ENCODE measurements around the gene NEURL2. TPM values are rescaled to one million over a fixed set of nuclear protein-coding genes. Genes with fewer than 3 reads are reported as not detected.

The NEURL2 gene
- polyA plus RNA-seq, 3 donors, result 0.14 to 1.1 TPM; not detected in 1

DNA sequence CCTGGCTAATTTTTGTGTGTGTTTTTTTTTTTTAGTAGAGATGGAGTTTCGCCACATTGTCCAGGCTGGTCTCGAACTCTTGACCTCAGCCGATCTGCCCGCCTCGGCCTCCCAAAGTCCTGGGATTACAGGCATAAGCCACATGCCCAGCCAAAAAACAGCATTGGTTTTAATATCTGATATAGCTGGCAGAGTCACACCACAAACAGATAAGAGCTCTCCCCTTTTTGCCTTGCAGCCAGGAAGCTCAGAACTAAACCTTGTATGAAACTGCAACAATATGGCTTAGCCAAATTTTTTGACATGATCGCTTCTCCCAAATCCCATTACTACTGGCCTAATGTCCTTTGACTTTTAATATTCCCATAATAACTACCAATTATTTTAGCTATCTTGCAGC is 38.7 kb downstream of the NEURL2 start:
- Mint-ChIP-seq H3K27ac (no peak overlapping the region), H3K27me3 (ENCODE audit: low read depth in 3 of 3) (peaks cover 0 to 2% (median 1%) of the 10 kb centered on the region in 3 donors), H3K4me1 (peaks cover 18% of the 10 kb centered on the region), H3K36me3 (peaks cover 50 to 76% of the 10 kb centered on the region in 2 donors), H3K9me3 (no peaks in the 10 kb centered on the region), H3K4me3 (no peak overlapping the region)
- intact Hi-C loops (cut with micrococcal nuclease), result no loop called here
- Histone ChIP-seq H4K20me1 (ENCODE audit: insufficient read depth, low read length) (peaks cover 19% of the 10 kb centered on the region), H3K27ac (ENCODE audit: low read depth in 1 of 2, low read length in 2 of 2) (no peak overlapping the region), H2AFZ (ENCODE audit: insufficient read depth, low read depth, low read length, poor library complexity, severe bottlenecking) (no peak overlapping the region), H3K9ac (ENCODE audit: insufficient read depth, low read length, poor library complexity, severe bottlenecking) (no peak overlapping the region), H3K27me3 (ENCODE audit: control insufficient read depth in 2 of 2, insufficient read depth in 2 of 2, low read length in 2 of 2) (no peaks in the 10 kb centered on the region), H3K9me3 (replicated peaks in 1 of 2; ENCODE audit: control insufficient read depth in 1 of 2, insufficient read depth in 1 of 2, low read length in 2 of 2) (no peaks in the 10 kb centered on the region), H3K4me3 (replicated peaks in 1 of 3; ENCODE audit: low read depth in 2 of 3, low read length in 3 of 3) (no peak overlapping the region), H3K36me3 (replicated peaks in 1 of 2; ENCODE audit: control insufficient read depth in 1 of 2, insufficient read depth in 2 of 2, low read length in 2 of 2) (peaks cover 49 to 70% of the 10 kb centered on the region in 2 donors), H3K79me2 (ENCODE audit: insufficient read depth, low read length) (peaks cover 47% of the 10 kb centered on the region), H3K4me2 (replicated peaks; ENCODE audit: extremely low read depth, low read length, poor library complexity, severe bottlenecking) (no peak overlapping the region), H3K4me1 (ENCODE audit: control insufficient read depth in 1 of 2, insufficient read depth in 2 of 2, low read length in 2 of 2) (peaks cover 13 to 15% of the 10 kb centered on the region in 2 donors)
- TF ChIP-seq, protein P1, sequence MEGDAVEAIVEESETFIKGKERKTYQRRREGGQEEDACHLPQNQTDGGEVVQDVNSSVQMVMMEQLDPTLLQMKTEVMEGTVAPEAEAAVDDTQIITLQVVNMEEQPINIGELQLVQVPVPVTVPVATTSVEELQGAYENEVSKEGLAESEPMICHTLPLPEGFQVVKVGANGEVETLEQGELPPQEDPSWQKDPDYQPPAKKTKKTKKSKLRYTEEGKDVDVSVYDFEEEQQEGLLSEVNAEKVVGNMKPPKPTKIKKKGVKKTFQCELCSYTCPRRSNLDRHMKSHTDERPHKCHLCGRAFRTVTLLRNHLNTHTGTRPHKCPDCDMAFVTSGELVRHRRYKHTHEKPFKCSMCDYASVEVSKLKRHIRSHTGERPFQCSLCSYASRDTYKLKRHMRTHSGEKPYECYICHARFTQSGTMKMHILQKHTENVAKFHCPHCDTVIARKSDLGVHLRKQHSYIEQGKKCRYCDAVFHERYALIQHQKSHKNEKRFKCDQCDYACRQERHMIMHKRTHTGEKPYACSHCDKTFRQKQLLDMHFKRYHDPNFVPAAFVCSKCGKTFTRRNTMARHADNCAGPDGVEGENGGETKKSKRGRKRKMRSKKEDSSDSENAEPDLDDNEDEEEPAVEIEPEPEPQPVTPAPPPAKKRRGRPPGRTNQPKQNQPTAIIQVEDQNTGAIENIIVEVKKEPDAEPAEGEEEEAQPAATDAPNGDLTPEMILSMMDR (IDR thresholded peaks at IDR 0.05), result no peak
- no CpG with 5 or more reads among the region's 6 CpGs for WGBS (ENCODE audit: insufficient coverage)
- no peak for DNase-seq

DNA sequence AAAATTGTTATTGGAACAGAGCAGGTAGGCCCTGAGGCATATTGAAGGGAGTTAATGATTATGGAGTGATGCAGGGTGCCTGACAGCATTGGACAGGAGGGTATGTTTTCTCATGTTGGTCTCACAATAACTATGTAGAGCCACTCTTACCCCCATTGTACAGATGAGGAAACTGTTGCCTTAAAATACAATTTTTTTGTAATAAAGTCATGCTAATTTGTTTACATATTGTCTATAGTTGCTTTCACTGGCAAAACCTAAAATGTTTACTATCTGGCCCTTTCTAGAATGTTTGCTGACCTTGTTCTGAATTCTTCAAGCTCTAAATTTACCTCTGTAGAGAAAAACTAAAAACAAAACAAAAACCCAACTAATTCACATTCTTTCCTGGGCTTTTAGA is 39.5 kb downstream of the NEURL2 start:
- Histone ChIP-seq H3K36me3 (replicated peaks in 1 of 2; ENCODE audit: control insufficient read depth in 1 of 2, insufficient read depth in 2 of 2, low read length in 2 of 2) (peaks cover 55 to 77% of the 10 kb centered on the region in 2 donors), H4K20me1 (ENCODE audit: insufficient read depth, low read length) (peaks cover 25% of the 10 kb centered on the region), H3K4me2 (replicated peaks; ENCODE audit: extremely low read depth, low read length, poor library complexity, severe bottlenecking) (no peak overlapping the region), H3K9ac (ENCODE audit: insufficient read depth, low read length, poor library complexity, severe bottlenecking) (no peak overlapping the region), H3K27me3 (ENCODE audit: control insufficient read depth in 2 of 2, insufficient read depth in 2 of 2, low read length in 2 of 2) (no peaks in the 10 kb centered on the region), H2AFZ (ENCODE audit: insufficient read depth, low read depth, low read length, poor library complexity, severe bottlenecking) (no peak overlapping the region), H3K9me3 (replicated peaks in 1 of 2; ENCODE audit: control insufficient read depth in 1 of 2, insufficient read depth in 1 of 2, low read length in 2 of 2) (no peaks in the 10 kb centered on the region), H3K4me1 (ENCODE audit: control insufficient read depth in 1 of 2, insufficient read depth in 2 of 2, low read length in 2 of 2) (peaks cover 8 to 9% of the 10 kb centered on the region in 2 donors), H3K4me3 (replicated peaks in 1 of 3; ENCODE audit: low read depth in 2 of 3, low read length in 3 of 3) (no peak overlapping the region), H3K79me2 (ENCODE audit: insufficient read depth, low read length) (peaks cover 39% of the 10 kb centered on the region), H3K27ac (ENCODE audit: low read depth in 1 of 2, low read length in 2 of 2) (no peak overlapping the region)
- no peak for DNase-seq
- TF ChIP-seq, protein P1 (IDR thresholded peaks at IDR 0.05), result no peak
- peaks cover 51 to 83% of the 10 kb centered on the region in 2 donors for H3K36me3 Mint-ChIP-seq
- H3K4me3 Mint-ChIP-seq, result no peak overlapping the region
- H3K27me3 Mint-ChIP-seq (ENCODE audit: low read depth in 3 of 3), result peaks cover 0 to 2% (median 1%) of the 10 kb centered on the region in 3 donors
- peak overlapping the region in 2 of 7 donors; percentile 10 to 65 for H3K27ac Mint-ChIP-seq
- peaks cover 15% of the 10 kb centered on the region for H3K4me1 Mint-ChIP-seq
- intact Hi-C loops (cut with micrococcal nuclease), result no loop called here
- no peaks in the 10 kb centered on the region for H3K9me3 Mint-ChIP-seq
